Trophoblast cell (in vitro differentiated cells and primary cell): Measurements from ENCODE around the gene KIAA0930.
"Not testable (repeated sequence)": the region's sequence is repeated elsewhere in the genome, so short reads cannot be mapped to it uniquely, and the experiment has no call there.

Experiments
- DNase-seq, 2 donors: peaks; one replicate each; pipeline ENCODE4 v3.0.0-alpha.2; 2016
- H2AFZ ChIP-seq: 2 replicates; pipeline ENCODE4 v1.6.1; 2013; ENCODE audit warnings: low read length, moderate library complexity, mild to moderate bottlenecking; ENCODE audit not compliant: insufficient read depth, poor library complexity
- H2AK5ac ChIP-seq: 2 replicates; pipeline ENCODE4 v1.6.1; 2013; ENCODE audit warnings: mild to moderate bottlenecking, low read length
- H2BK120ac ChIP-seq: 2 replicates; pipeline ENCODE4 v1.6.1; 2013; ENCODE audit warnings: low read length, mild to moderate bottlenecking, moderate library complexity; ENCODE audit not compliant: insufficient read depth, poor library complexity
- H2BK12ac ChIP-seq: 2 replicates; pipeline ENCODE4 v1.6.1; 2013; ENCODE audit warnings: mild to moderate bottlenecking, low read length, moderate library complexity
- H2BK5ac ChIP-seq: 2 replicates; pipeline ENCODE4 v1.6.1; 2013; ENCODE audit warnings: low read length, low read depth, moderate library complexity, mild to moderate bottlenecking; ENCODE audit not compliant: poor library complexity
- H3K14ac ChIP-seq: 2 replicates; pipeline ENCODE4 v1.6.1; 2013; ENCODE audit warnings: mild to moderate bottlenecking, low read length
- H3K18ac ChIP-seq: 2 replicates; pipeline ENCODE4 v1.6.1; 2013; ENCODE audit warnings: mild to moderate bottlenecking, low read length
- H3K23ac ChIP-seq: 2 replicates; pipeline ENCODE4 v1.6.1; 2013; ENCODE audit warnings: low read length
- H3K27ac ChIP-seq: 2 replicates; pipeline ENCODE4 v1.5.1; 2013; ENCODE audit warnings: low read depth, mild to moderate bottlenecking, inconsistent platforms, low read length, moderate library complexity
- H3K27me3 ChIP-seq: 2 replicates; pipeline ENCODE4 v1.6.1; 2013; ENCODE audit warnings: inconsistent platforms, mild to moderate bottlenecking, low read length, moderate library complexity; ENCODE audit not compliant: insufficient read depth
- H3K36me3 ChIP-seq, 2 experiments: 1 replicate in 1 of 2; 2 replicates in 1 of 2; pipeline ENCODE4 v1.6.1; 2013; ENCODE audit warnings: low read length in 2 of 2, mild to moderate bottlenecking in 2 of 2, moderate library complexity in 1 of 2; ENCODE audit not compliant: insufficient read depth in 2 of 2, control insufficient read depth in 1 of 2
- H3K4ac ChIP-seq: 2 replicates; pipeline ENCODE4 v1.6.1; 2013; ENCODE audit warnings: low read depth, mild to moderate bottlenecking, low read length, moderate library complexity
- H3K4me1 ChIP-seq, 2 experiments: 1 replicate in 1 of 2; 2 replicates in 1 of 2; pipeline ENCODE4 v1.6.1; 2013; ENCODE audit warnings: low read length in 2 of 2, mild to moderate bottlenecking in 2 of 2, moderate library complexity in 1 of 2; ENCODE audit not compliant: insufficient read depth in 2 of 2, control insufficient read depth in 1 of 2
- H3K4me2 ChIP-seq: 2 replicates; pipeline ENCODE4 v1.6.1; 2013; ENCODE audit warnings: inconsistent platforms, mild to moderate bottlenecking, low read length, moderate library complexity
- H3K4me3 ChIP-seq: 2 replicates; pipeline ENCODE4 v1.5.1; 2013; ENCODE audit warnings: mild to moderate bottlenecking, low read depth, low read length, inconsistent platforms
- H3K79me1 ChIP-seq: one replicate; pipeline ENCODE4 v1.6.1; 2013; ENCODE audit warnings: low read length
- H3K79me2 ChIP-seq: 2 replicates; pipeline ENCODE4 v1.6.1; 2013; ENCODE audit warnings: low read length, mild to moderate bottlenecking; ENCODE audit not compliant: control insufficient read depth, insufficient read depth, poor library complexity
- H3K9ac ChIP-seq: 2 replicates; pipeline ENCODE4 v1.6.1; 2013; ENCODE audit warnings: mild to moderate bottlenecking, low read length
- H3K9me3 ChIP-seq: 2 replicates; pipeline ENCODE4 v1.6.1; 2013; ENCODE audit warnings: low read depth, mild to moderate bottlenecking, control low read depth, inconsistent platforms, low read length; ENCODE audit not compliant: insufficient read depth
- H4K12ac ChIP-seq: 2 replicates; pipeline ENCODE4 v1.6.1; 2013; ENCODE audit warnings: low read depth, mild to moderate bottlenecking, low read length, moderate library complexity
- H4K8ac ChIP-seq: 2 replicates; pipeline ENCODE4 v1.6.1; 2013; ENCODE audit warnings: low read depth, mild to moderate bottlenecking, low read length, moderate library complexity
- H4K91ac ChIP-seq: one replicate; pipeline ENCODE4 v1.6.1; 2013; ENCODE audit warnings: low read depth, mild to moderate bottlenecking, low read length, moderate library complexity
- WGBS: extraction: QIAGEN DNeasy Blood & Tissue Kit; methylation state at CpG from one replicate; pipeline ENCODE4 v1.1.7; 2013; ENCODE audit warnings: missing lambda C conversion rate; ENCODE audit not compliant: insufficient read length, insufficient coverage; ENCODE audit errors: extremely low coverage; 5-methylcytosine and 5-hydroxymethylcytosine counted together

KIAA0930 gene

GRCh38 chr22:45260395-45260759, 19.7 kb upstream of the KIAA0930 start:
- not testable (repeated sequence) for H3K18ac ChIP-seq

GRCh38 chr22:45259754-45260394, 19.2 kb upstream of the KIAA0930 start:
- Histone ChIP-seq H3K4ac (no peak overlapping the region), H3K14ac (no peak overlapping the region), H3K36me3 (no peaks in the 10 kb centered on the region), H3K9me3 (peaks cover 2% of the 10 kb centered on the region), H3K18ac (no peak overlapping the region), H4K91ac (peak overlapping the region; percentile 26), H3K4me1 (peaks cover 17 to 23% of the 10 kb centered on the region in 2 experiments), H3K4me2 (no peak overlapping the region), H3K27ac (no peak overlapping the region), H2BK12ac (peak overlapping the region; percentile 26), H2AFZ (no peak overlapping the region), H3K23ac (no peak overlapping the region), H3K9ac (no peak overlapping the region), H2AK5ac (no peak overlapping the region), H3K4me3 (no peak overlapping the region), H3K27me3 (no peaks in the 10 kb centered on the region), H2BK120ac (no peak overlapping the region), H2BK5ac (no peak overlapping the region), H4K12ac (no peak overlapping the region), H3K79me1 (peaks cover 12% of the 10 kb centered on the region), H3K79me2 (peaks cover 2% of the 10 kb centered on the region), H4K8ac (no peak overlapping the region)
- WGBS, result no CpG with 5 or more reads among the region's 10 CpGs
- DNase-seq, result peak in 1 of 2 donors; percentile 39

More at GRCh38 chr22:45260395-45260759, 19.7 kb upstream of the KIAA0930 start:
- not testable (repeated sequence) for H3K14ac ChIP-seq, H3K23ac ChIP-seq, H4K8ac ChIP-seq, H3K36me3 ChIP-seq, H3K4me3 ChIP-seq, H3K79me2 ChIP-seq, DNase-seq, H4K91ac ChIP-seq, H3K27me3 ChIP-seq, H2BK12ac ChIP-seq, H2AFZ ChIP-seq, H3K9ac ChIP-seq, H2AK5ac ChIP-seq, H2BK5ac ChIP-seq, H3K9me3 ChIP-seq, H4K12ac ChIP-seq, H3K4ac ChIP-seq, H3K4me2 ChIP-seq, H2BK120ac ChIP-seq, H3K27ac ChIP-seq
- Histone ChIP-seq H3K79me1 (peaks cover 12% of the 10 kb centered on the region), H3K4me1 (peaks cover 17 to 23% of the 10 kb centered on the region in 2 experiments)
- no CpG with 5 or more reads among the region's 9 CpGs for WGBS

- H3K4me2 ChIP-seq, H3K79me2 ChIP-seq, H2BK120ac ChIP-seq, H3K9me3 ChIP-seq, H3K79me1 ChIP-seq, H2BK12ac ChIP-seq, H2AFZ ChIP-seq, H3K4ac ChIP-seq, H3K27ac ChIP-seq, H4K12ac ChIP-seq, H3K23ac ChIP-seq, DNase-seq, H3K4me3 ChIP-seq, H3K9ac ChIP-seq, H4K91ac ChIP-seq, H4K8ac ChIP-seq, H3K27me3 ChIP-seq, H2BK5ac ChIP-seq, H3K36me3 ChIP-seq, H3K14ac ChIP-seq, H3K18ac ChIP-seq, H2AK5ac ChIP-seq: not testable (repeated sequence)
- no CpG with 5 or more reads among the region's 4 CpGs for WGBS
- peaks cover 8 to 14% of the 10 kb centered on the region in 2 experiments for H3K4me1 ChIP-seq
These were observed 17.2 kb upstream of the KIAA0930 start for GRCh38 chr22:45257941-45258340.

GRCh38 chr22:45254789-45255278, 14.1 kb upstream of the KIAA0930 start:
- no CpG with 5 or more reads among the region's 6 CpGs for WGBS
- H3K27me3 ChIP-seq, result no peaks in the 10 kb centered on the region
- no peak overlapping the region for H4K8ac ChIP-seq
- H2BK12ac ChIP-seq, result no peak overlapping the region
- H3K79me1 ChIP-seq, result no peaks in the 10 kb centered on the region
- no peaks in the 10 kb centered on the region for H3K36me3 ChIP-seq
- H3K9me3 ChIP-seq, result peaks cover 5% of the 10 kb centered on the region
- H3K4ac ChIP-seq, result no peak overlapping the region
- no peak overlapping the region for H3K14ac ChIP-seq
- no peak overlapping the region for H3K4me3 ChIP-seq
- peaks cover 0 to 2% of the 10 kb centered on the region in 2 experiments for H3K4me1 ChIP-seq
- H3K23ac ChIP-seq, result no peak overlapping the region
- no peak overlapping the region for H2AFZ ChIP-seq
- no peak overlapping the region for H4K12ac ChIP-seq
- no peak overlapping the region for H3K4me2 ChIP-seq
- no peak overlapping the region for H2BK120ac ChIP-seq
- H3K9ac ChIP-seq, result no peak overlapping the region
- H2BK5ac ChIP-seq, result no peak overlapping the region
- H3K27ac ChIP-seq, result no peak overlapping the region
- no peaks in the 10 kb centered on the region for H3K79me2 ChIP-seq
- no peak for DNase-seq
- peak overlapping the region; percentile 21 for H2AK5ac ChIP-seq
- no peak overlapping the region for H3K18ac ChIP-seq
- no peak overlapping the region for H4K91ac ChIP-seq
